ENCODE measurements around the gene ITGA5. TPM values are rescaled to one million over a fixed set of nuclear protein-coding genes. Genes with fewer than 3 reads are reported as not detected.

The ITGA5 gene
- total RNA-seq, 1 experiment from 2014 or later = 12.2 TPM

DNA sequence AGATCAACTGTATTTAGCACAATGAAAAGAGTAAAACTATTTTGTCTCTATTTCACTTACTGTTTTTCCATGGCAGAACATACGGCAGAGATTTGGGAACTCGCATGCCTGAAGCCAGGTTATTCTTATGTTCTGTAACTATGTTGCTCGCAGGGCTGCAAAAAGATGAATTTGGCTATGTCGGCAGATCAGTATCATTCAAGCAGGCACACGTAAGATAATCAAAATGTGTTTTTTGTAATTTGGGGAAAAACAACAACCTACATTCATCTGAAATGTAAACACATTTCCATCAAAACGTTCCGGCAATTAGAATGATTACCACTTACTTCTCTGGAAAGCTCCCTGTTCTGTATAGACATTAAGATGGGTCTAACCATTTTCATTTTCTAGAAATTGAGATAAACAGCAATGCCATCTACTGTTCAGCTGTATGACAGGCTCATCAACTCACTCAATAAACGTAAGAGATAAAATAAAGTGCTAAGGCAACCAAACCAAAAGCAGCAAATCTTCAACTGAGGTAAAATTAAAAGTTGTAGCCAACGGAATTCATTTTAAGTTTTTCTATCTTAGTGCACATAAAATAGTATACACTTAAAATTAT is 41.4 kb upstream of the ITGA5 start:
- Histone ChIP-seq H4K5ac (ENCODE audit: insufficient read length, low read depth, low read length) (no peak overlapping the region), H2AFZ (ENCODE audit: low read length) (no peak overlapping the region), H3K4ac (ENCODE audit: low read depth, low read length) (no peak overlapping the region), H2BK20ac (ENCODE audit: low read depth, low read length, poor library complexity, severe bottlenecking) (no peak overlapping the region), H3K27me3 (ENCODE audit: insufficient read depth, low read length) (peaks cover 12% of the 10 kb centered on the region; the same call in 1 of the 2 replicates), H3K23me2 (ENCODE audit: insufficient read length, low read depth, low read length, poor library complexity, severe bottlenecking) (no peaks in the 10 kb centered on the region), H2AK5ac (ENCODE audit: insufficient read length, low read length) (no peak overlapping the region), H2BK15ac (ENCODE audit: low read depth, low read length) (no peak overlapping the region), H4K8ac (replicated peaks; ENCODE audit: insufficient read length, low read depth, low read length) (no peak overlapping the region), H3K79me2 (ENCODE audit: insufficient read depth, low read length) (no peaks in the 10 kb centered on the region), H3K9me3 (ENCODE audit: control insufficient read depth, low read depth, low read length) (no peaks in the 10 kb centered on the region), H3K23ac (ENCODE audit: insufficient read length, low read depth, low read length) (no peak overlapping the region), H4K20me1 (ENCODE audit: control insufficient read depth, insufficient read depth, insufficient read length) (no peaks in the 10 kb centered on the region), H4K91ac (ENCODE audit: insufficient read length, low read depth, low read length) (no peak overlapping the region), H3T11ph (ENCODE audit: low read length) (no peak overlapping the region), H3K18ac (ENCODE audit: insufficient read length, low read depth, low read length) (no peak overlapping the region), H3K4me1 (ENCODE audit: insufficient read depth, low read length) (no peaks in the 10 kb centered on the region), H2BK120ac (ENCODE audit: low read depth, low read length, poor library complexity, severe bottlenecking) (no peak overlapping the region), H3K79me1 (ENCODE audit: insufficient read depth, low read depth, low read length, poor library complexity, severe bottlenecking) (no peaks in the 10 kb centered on the region), H2BK12ac (ENCODE audit: insufficient read length, low read depth, low read length) (no peak overlapping the region), H3K4me2 (ENCODE audit: insufficient read depth, insufficient read length, low read length) (no peak overlapping the region), H3K9ac (ENCODE audit: extremely low read depth, insufficient read length, low read length) (no peak overlapping the region), H2BK5ac (ENCODE audit: insufficient read length, low read length) (no peak overlapping the region), H3K27ac (ENCODE audit: insufficient read length, low read depth, low read length) (no peak overlapping the region), H3K14ac (ENCODE audit: insufficient read depth, low read length) (no peak overlapping the region), H3K56ac (ENCODE audit: insufficient read length, low read depth, low read length) (no peak overlapping the region)
- no peaks in the 10 kb centered on the region for H3K36me3 Mint-ChIP-seq (ENCODE audit: insufficient read depth in 1 of 3, low read depth in 3 of 3)
- H3K4me3 Mint-ChIP-seq = no peak overlapping the region
- TF ChIP-seq CTCF (conservative IDR thresholded peaks at IDR 0.05) = no peak
- peaks cover 99% of the 10 kb centered on the region for H3K27me3 Mint-ChIP-seq (ENCODE audit: low read depth)
- no peak overlapping the region for H3K27ac Mint-ChIP-seq
- no peaks in the 10 kb centered on the region for H3K9me3 Mint-ChIP-seq
- no peak for DNase-seq
- no CpG with 5 or more reads among the region's 9 CpGs for WGBS (ENCODE audit: extremely low coverage, insufficient read length, low lambda C conversion rate)
- no peaks in the 10 kb centered on the region for H3K4me1 Mint-ChIP-seq
